H9 (cell line): ENCODE data around the gene SRD5A2. TPM values are rescaled to one million over a fixed set of nuclear protein-coding genes. Genes with fewer than 3 reads are reported as not detected.

Source experiments
- DNase-seq: peaks from one replicate; pipeline ENCODE4 v3.0.0-alpha.2; 2017
- H2AFZ ChIP-seq: one replicate; pipeline ENCODE4 v1.6.1; 2013; ENCODE audit warnings: mild to moderate bottlenecking, low read length, control low read depth, moderate library complexity
- H2AK5ac ChIP-seq: 2 replicates; pipeline ENCODE4 v1.6.1; 2013; ENCODE audit warnings: low read length, control low read depth, mixed read lengths; ENCODE audit not compliant: insufficient read length
- H2BK120ac ChIP-seq: one replicate; pipeline ENCODE4 v1.6.1; 2013; ENCODE audit warnings: low read depth, mild to moderate bottlenecking, low read length, control low read depth, inconsistent platforms; ENCODE audit not compliant: poor library complexity, severe bottlenecking
- H2BK12ac ChIP-seq: 2 replicates; pipeline ENCODE4 v1.6.1; 2013; ENCODE audit warnings: low read length, control low read depth, mixed read lengths, low read depth; ENCODE audit not compliant: insufficient read length
- H2BK15ac ChIP-seq: 2 replicates; pipeline ENCODE4 v1.6.1; 2013; ENCODE audit warnings: low read depth, low read length, control low read depth
- H2BK20ac ChIP-seq: one replicate; pipeline ENCODE4 v1.6.1; 2013; ENCODE audit warnings: low read depth, mild to moderate bottlenecking, low read length, control low read depth, inconsistent platforms; ENCODE audit not compliant: poor library complexity, severe bottlenecking
- H2BK5ac ChIP-seq: 2 replicates; pipeline ENCODE4 v1.6.1; 2013; ENCODE audit warnings: low read length, control low read depth, mixed read lengths; ENCODE audit not compliant: insufficient read length
- H3K14ac ChIP-seq: 2 replicates; pipeline ENCODE4 v1.6.1; 2013; ENCODE audit warnings: low read length, control low read depth; ENCODE audit not compliant: insufficient read depth
- H3K18ac ChIP-seq: 2 replicates; pipeline ENCODE4 v1.6.1; 2013; ENCODE audit warnings: low read depth, mild to moderate bottlenecking, mixed read lengths, low read length, control low read depth; ENCODE audit not compliant: insufficient read length
- H3K23ac ChIP-seq: 2 replicates; pipeline ENCODE4 v1.6.1; 2013; ENCODE audit warnings: low read length, control low read depth, mixed read lengths, low read depth; ENCODE audit not compliant: insufficient read length
- H3K23me2 ChIP-seq: 2 replicates; pipeline ENCODE4 v1.6.1; 2013; ENCODE audit warnings: low read depth, mild to moderate bottlenecking, mixed read lengths, low read length, control low read depth; ENCODE audit not compliant: insufficient read length, poor library complexity, severe bottlenecking
- H3K27ac ChIP-seq: 2 replicates; pipeline ENCODE4 v1.5.1; 2013; ENCODE audit warnings: low read length, control low read depth, mixed read lengths, low read depth; ENCODE audit not compliant: insufficient read length
- H3K27me3 ChIP-seq: 2 replicates; pipeline ENCODE4 v1.6.1; 2013; ENCODE audit warnings: low read length, control low read depth, inconsistent platforms; ENCODE audit not compliant: insufficient read depth
- H3K4ac ChIP-seq: 2 replicates; pipeline ENCODE4 v1.6.1; 2013; ENCODE audit warnings: low read depth, mild to moderate bottlenecking, control low read depth, inconsistent platforms, low read length, moderate library complexity
- H3K4me1 ChIP-seq: 2 replicates; pipeline ENCODE4 v1.6.1; 2013; ENCODE audit warnings: low read length, control low read depth, inconsistent platforms; ENCODE audit not compliant: insufficient read depth
- H3K4me2 ChIP-seq: 2 replicates; pipeline ENCODE4 v1.6.1; 2013; ENCODE audit warnings: low read length, control low read depth, mixed read lengths; ENCODE audit not compliant: insufficient read length, insufficient read depth
- H3K56ac ChIP-seq: 2 replicates; pipeline ENCODE4 v1.6.1; 2013; ENCODE audit warnings: low read depth, mild to moderate bottlenecking, mixed read lengths, low read length, control low read depth; ENCODE audit not compliant: insufficient read length
- H3K79me1 ChIP-seq: 2 replicates; pipeline ENCODE4 v1.6.1; 2013; ENCODE audit warnings: low read depth, mild to moderate bottlenecking, moderate library complexity, low read length, control low read depth, inconsistent platforms; ENCODE audit not compliant: insufficient read depth, poor library complexity, severe bottlenecking
- H3K79me2 ChIP-seq: 2 replicates; pipeline ENCODE4 v1.6.1; 2013; ENCODE audit warnings: low read length, control low read depth, inconsistent platforms; ENCODE audit not compliant: insufficient read depth
- H3K9ac ChIP-seq: 2 replicates; pipeline ENCODE4 v1.6.1; 2013; ENCODE audit warnings: low read length, control low read depth, mixed read lengths; ENCODE audit not compliant: insufficient read length; ENCODE audit errors: extremely low read depth
- H3K9me3 ChIP-seq: one replicate; pipeline ENCODE4 v1.6.1; 2013; ENCODE audit warnings: low read depth, low read length, inconsistent platforms; ENCODE audit not compliant: control insufficient read depth
- H3T11ph ChIP-seq: one replicate; pipeline ENCODE4 v1.6.1; 2013; ENCODE audit warnings: mild to moderate bottlenecking, low read length, control low read depth, inconsistent platforms
- H4K20me1 ChIP-seq: one replicate; pipeline ENCODE4 v1.6.1; 2013; ENCODE audit not compliant: control insufficient read depth, insufficient read length, insufficient read depth
- H4K5ac ChIP-seq: 2 replicates; pipeline ENCODE4 v1.6.1; 2013; ENCODE audit warnings: low read depth, mild to moderate bottlenecking, mixed read lengths, low read length, control low read depth; ENCODE audit not compliant: insufficient read length
- H4K8ac ChIP-seq: replicated peaks from 2 replicates; pipeline ENCODE4 v1.6.1; 2013; ENCODE audit warnings: low read length, control low read depth, mixed read lengths, low read depth; ENCODE audit not compliant: insufficient read length
- H4K91ac ChIP-seq: 2 replicates; pipeline ENCODE4 v1.6.1; 2013; ENCODE audit warnings: low read depth, mild to moderate bottlenecking, moderate library complexity, mixed read lengths, low read length, control low read depth; ENCODE audit not compliant: insufficient read length
- H3K27ac Mint-ChIP-seq, 3 experiments: 2 replicates in 2 of 3; 3 replicates in 1 of 3; pipeline ENCODE4 v1.8.0; 2020 to 2021; ENCODE audit warnings: mixed read lengths in 3 of 3, mild to moderate bottlenecking in 1 of 3, moderate library complexity in 1 of 3
- H3K27me3 Mint-ChIP-seq: 2 replicates; pipeline ENCODE4 v1.8.0; 2021; ENCODE audit warnings: low read depth, mild to moderate bottlenecking, moderate library complexity, mixed read lengths
- H3K36me3 Mint-ChIP-seq, 3 experiments: 2 replicates in 2 of 3; 3 replicates in 1 of 3; pipeline ENCODE4 v1.8.0; 2020 to 2021; ENCODE audit warnings: low read depth in 3 of 3, mixed read lengths in 3 of 3; ENCODE audit not compliant: insufficient read depth in 1 of 3
- H3K4me1 Mint-ChIP-seq, 2 experiments: 2 replicates each; pipeline ENCODE4 v1.8.0; 2020; ENCODE audit warnings: mixed read lengths in 2 of 2
- H3K4me3 Mint-ChIP-seq, 2 experiments: 2 replicates in 1 of 2; 3 replicates in 1 of 2; pipeline ENCODE4 v1.8.0; 2020 to 2021; ENCODE audit warnings: mild to moderate bottlenecking in 2 of 2, mixed read lengths in 2 of 2, moderate library complexity in 1 of 2
- H3K9me3 Mint-ChIP-seq, 2 experiments: 2 replicates in 1 of 2; 3 replicates in 1 of 2; pipeline ENCODE4 v1.8.0; 2020; ENCODE audit warnings: mild to moderate bottlenecking in 2 of 2, mixed read lengths in 2 of 2, moderate library complexity in 1 of 2
- WGBS: extraction: QIAGEN DNeasy Blood & Tissue Kit; methylation state at CpG from one replicate; pipeline ENCODE4 v1.1.7; 2013; ENCODE audit warnings: missing lambda C conversion rate, low lambda C conversion rate, mixed read lengths; ENCODE audit not compliant: insufficient read length; ENCODE audit errors: extremely low coverage; 5-methylcytosine and 5-hydroxymethylcytosine counted together
- total RNA-seq: library from RNA; stranded (reverse); gene quantifications from 2 replicates; pipeline ENCODE4 v1.2.1, GENCODE V29; 2021
- TF ChIP-seq, protein P1 (sequence below): fragments of 200-600 bp; sonication (generic); conservative IDR thresholded peaks from 3 replicates; pipeline ENCODE4 v1.8.0; 2021; ENCODE audit warnings: antibody characterized with exemption, mild to moderate bottlenecking

The SRD5A2 gene
- total RNA-seq, 1 experiment from 2014 or later, result not detected

DNA sequence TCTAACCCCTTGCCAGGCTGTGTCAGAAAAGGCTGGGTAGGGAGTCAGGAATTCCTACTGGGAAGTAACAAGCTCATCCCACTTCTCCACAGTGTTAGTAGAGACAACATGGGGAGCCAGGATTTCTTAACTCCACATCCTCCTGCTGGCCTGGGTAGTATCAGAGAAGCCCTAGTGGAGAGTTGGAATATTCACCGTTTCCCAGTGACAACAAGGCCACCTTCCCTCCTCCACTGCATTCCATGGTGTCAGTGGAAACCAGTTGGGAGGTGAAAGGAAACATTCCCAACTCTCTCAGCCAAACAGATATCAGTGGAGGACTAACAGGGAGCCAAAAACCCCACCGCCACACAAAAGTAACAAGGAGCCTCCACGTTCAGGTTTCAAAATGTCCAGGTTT, 41.2 kb downstream of the SRD5A2 start:
- H2BK120ac ChIP-seq, result no peak overlapping the region
- no peaks in the 10 kb centered on the region; the same call in 1 of the 2 replicates for H3K27me3 ChIP-seq
- no peak overlapping the region for H3K23ac ChIP-seq
- Mint-ChIP-seq H3K4me1 (peaks cover 3 to 6% of the 10 kb centered on the region in 2 experiments), H3K27me3 (peaks cover 3% of the 10 kb centered on the region; the same call in 1 of the 2 replicates), H3K27ac (peak overlapping the region in 1 of 3 experiments; percentile 14; a peak in 2 of 7 replicates), H3K4me3 (no peak overlapping the region), H3K36me3 (no peaks in the 10 kb centered on the region; a peak in 1 of 7 replicates), H3K9me3 (peaks cover 3 to 4% of the 10 kb centered on the region in 2 experiments; a peak in 4 of 5 replicates)
- no peaks in the 10 kb centered on the region for H3K79me1 ChIP-seq
- H3K14ac ChIP-seq, result no peak overlapping the region
- no peak overlapping the region for H2AK5ac ChIP-seq
- no peak overlapping the region for H2BK15ac ChIP-seq
- no peak overlapping the region for H3K4me2 ChIP-seq
- no peak overlapping the region for H4K91ac ChIP-seq
- no peak overlapping the region for H3K9ac ChIP-seq
- H4K5ac ChIP-seq, result no peak overlapping the region
- no peak overlapping the region for H2BK20ac ChIP-seq
- H3K27ac ChIP-seq, result no peak overlapping the region
- WGBS, result no CpG with 5 or more reads among the region's 3 CpGs
- no peaks in the 10 kb centered on the region for H3K4me1 ChIP-seq
- H2BK5ac ChIP-seq, result no peak overlapping the region
- no peaks in the 10 kb centered on the region for H3K9me3 ChIP-seq
- no peak overlapping the region for H3K4ac ChIP-seq
- no peak overlapping the region for H3K18ac ChIP-seq
- H4K20me1 ChIP-seq, result no peaks in the 10 kb centered on the region
- DNase-seq, result peak; percentile 61
- TF ChIP-seq, protein P1, sequence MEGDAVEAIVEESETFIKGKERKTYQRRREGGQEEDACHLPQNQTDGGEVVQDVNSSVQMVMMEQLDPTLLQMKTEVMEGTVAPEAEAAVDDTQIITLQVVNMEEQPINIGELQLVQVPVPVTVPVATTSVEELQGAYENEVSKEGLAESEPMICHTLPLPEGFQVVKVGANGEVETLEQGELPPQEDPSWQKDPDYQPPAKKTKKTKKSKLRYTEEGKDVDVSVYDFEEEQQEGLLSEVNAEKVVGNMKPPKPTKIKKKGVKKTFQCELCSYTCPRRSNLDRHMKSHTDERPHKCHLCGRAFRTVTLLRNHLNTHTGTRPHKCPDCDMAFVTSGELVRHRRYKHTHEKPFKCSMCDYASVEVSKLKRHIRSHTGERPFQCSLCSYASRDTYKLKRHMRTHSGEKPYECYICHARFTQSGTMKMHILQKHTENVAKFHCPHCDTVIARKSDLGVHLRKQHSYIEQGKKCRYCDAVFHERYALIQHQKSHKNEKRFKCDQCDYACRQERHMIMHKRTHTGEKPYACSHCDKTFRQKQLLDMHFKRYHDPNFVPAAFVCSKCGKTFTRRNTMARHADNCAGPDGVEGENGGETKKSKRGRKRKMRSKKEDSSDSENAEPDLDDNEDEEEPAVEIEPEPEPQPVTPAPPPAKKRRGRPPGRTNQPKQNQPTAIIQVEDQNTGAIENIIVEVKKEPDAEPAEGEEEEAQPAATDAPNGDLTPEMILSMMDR, result peak; percentile 53; the same call in 2 of the 3 replicates
- no peaks in the 10 kb centered on the region for H3K79me2 ChIP-seq
- no peaks in the 10 kb centered on the region for H3K23me2 ChIP-seq
- no peak overlapping the region for H2BK12ac ChIP-seq
- H4K8ac ChIP-seq, result no peak overlapping the region
- no peak overlapping the region for H3K56ac ChIP-seq
- no peak overlapping the region for H2AFZ ChIP-seq
- H3T11ph ChIP-seq, result no peak overlapping the region
